HPDE6-E6E7 (cell line): ENCODE measurements around the gene ESPN.
"Not testable (repeated sequence)": the region's sequence is repeated elsewhere in the genome, so short reads cannot be mapped to it uniquely, and the experiment has no call there.

ENCODE experiments used
- DNase-seq: peaks from one replicate; pipeline ENCODE4 v3.0.0; 2011; ENCODE audit warnings: missing footprints; ENCODE audit errors: extremely low spot score

ESPN gene

DNA sequence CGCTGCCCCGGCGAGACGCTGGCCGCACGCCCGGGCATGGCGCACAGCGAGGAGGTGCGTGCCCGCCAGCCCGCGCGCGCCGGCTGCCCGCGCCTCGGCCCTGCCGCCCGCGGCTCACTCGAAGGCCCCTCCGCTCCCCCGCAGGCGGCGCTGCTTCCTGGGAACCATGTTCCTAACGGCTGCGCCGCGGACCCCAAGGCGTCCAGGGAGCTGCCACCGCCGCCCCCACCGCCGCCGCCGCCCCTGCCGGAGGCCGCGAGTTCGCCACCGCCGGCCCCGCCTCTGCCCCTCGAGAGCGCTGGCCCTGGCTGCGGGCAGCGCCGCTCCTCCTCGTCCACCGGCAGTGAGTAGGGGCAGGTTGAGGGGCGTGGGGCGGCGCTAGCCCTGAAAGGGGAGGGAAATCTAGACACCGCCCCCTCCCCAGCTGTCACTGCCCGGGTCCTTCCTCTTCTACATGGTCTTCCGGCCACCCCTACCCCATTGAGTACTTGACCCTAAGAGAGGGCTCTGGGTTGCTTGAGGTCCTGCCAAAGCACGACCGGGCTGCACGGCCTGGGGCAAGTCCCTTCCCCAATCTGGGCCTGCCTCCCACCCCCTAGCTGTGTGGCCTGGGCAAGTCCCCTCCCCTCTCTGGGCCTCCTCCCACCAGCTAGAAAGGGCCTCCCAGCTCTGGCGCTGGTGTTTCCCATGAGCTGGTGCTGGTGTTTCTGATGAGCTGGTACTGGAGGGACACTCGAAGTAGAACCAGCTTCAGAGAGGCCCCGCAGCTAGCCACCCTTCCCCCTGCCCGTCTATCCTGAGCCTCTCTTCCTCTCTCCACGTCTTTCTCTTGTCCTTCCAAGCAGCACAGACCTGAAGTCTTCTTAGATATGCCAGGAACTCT, 24.4 kb downstream of the ESPN start:
- DNase-seq = no peak

DNA sequence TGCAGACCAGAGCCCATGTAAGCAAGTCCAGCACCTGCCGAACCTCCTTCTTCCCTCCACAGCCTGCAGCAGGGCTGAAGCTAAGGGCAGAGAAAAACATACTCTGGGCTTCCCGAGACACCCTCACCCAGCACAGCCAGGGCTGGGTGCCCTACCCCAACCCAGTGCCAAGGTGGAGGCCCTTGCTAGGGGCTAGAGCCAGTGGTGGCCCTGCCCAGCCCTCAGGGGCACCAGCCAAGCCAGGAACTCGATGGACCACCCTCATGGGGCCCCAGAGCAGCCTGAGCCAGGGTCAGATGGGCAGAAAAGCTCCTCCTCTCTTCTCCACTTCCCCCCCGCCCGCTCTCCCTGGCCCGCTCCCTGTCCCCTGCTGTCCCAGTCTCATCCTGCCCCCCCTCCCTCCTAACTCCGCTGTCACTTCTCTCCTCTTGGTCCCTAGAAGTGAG, 25.5 kb downstream of the ESPN start:
- no peak for DNase-seq

DNA sequence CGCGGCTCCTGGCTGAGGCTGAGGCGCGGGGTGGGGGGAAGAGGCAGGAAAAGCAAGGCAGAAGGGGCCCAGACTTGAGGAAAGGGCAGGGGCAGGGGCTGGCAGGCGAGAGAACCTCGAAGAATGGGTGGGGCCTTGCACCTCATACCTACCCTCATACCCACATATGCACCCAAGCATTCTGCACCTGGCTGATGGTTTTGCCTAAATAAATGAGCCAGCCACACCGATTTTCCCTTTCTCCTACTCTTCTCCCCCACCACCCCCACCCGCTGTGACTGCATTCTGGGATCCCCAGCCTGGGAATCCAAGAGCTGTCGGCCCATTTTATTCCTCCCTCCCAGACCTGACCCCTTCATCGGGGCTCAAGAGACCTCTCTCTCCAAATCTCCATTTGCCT, 25.9 kb downstream of the ESPN start:
- not testable (repeated sequence) for DNase-seq

DNA sequence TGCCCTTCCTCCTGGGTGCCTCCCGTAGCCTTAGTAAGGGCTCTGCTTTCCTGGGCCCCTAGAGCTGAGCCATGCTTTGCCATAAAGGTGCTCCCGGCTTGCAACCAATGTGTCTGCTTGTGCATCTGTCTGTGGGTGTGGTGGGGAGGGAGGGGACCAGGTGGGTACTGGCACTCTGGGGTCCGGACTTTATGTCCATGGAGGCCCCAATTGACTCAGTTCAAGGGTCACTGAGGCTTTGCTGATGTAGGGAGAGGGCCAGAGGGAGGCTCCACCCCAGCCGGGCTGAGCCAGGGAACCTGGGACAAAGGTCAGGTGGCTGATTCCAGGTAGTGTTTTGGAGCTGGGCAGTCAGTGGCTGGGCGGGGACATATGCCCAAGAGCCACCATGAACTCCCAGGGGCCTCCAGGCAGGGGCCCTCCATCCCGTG, 26.4 kb downstream of the ESPN start:
- DNase-seq = no peak

DNA sequence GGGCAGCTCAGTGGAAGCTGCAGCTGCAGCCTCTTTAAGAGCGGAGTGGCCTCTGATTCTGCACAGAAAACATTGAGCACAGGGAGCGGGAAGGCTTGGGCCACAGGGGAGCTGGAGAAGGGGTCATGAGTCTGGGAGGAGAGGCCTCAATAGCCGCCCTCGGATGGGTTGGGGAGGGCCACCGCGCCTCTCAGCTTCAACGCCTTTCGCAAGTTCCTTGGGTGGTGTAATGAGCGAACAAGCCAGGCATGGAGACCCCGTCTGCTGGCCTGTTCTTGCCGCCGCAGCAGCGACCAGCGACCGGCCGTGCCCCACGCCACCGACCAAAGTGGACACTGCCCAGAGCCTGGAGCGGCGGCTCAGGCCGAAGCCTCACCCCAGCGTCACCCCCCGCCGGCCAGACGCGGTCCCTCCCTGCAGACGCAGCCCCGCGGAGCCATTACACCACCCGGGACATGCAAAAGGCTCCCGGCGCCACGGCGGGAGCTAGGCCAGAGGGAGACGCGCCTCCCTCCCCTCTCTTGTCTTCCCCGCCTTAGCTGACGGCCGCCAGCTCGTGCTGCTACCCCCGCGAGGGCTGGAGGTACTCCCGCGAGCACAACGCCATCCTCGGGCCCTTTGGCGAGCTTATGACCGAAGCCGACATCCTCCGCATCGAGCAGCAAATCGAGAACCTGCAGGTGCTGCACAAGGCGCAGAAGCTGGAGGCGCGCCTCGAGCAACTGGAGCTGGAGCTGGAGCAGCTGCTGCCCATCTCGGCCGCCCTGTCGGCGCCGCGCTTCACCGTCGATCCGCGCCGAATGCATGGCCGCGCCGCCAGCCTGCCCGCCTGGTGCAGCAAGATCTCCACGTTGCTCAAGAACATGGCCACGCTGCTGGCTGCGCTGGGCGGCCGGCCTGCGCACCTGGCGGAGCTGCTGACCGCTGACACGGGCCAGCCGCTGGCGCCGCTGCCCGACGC, 29.6 kb downstream of the ESPN start:
- DNase-seq = not testable (repeated sequence)

DNA sequence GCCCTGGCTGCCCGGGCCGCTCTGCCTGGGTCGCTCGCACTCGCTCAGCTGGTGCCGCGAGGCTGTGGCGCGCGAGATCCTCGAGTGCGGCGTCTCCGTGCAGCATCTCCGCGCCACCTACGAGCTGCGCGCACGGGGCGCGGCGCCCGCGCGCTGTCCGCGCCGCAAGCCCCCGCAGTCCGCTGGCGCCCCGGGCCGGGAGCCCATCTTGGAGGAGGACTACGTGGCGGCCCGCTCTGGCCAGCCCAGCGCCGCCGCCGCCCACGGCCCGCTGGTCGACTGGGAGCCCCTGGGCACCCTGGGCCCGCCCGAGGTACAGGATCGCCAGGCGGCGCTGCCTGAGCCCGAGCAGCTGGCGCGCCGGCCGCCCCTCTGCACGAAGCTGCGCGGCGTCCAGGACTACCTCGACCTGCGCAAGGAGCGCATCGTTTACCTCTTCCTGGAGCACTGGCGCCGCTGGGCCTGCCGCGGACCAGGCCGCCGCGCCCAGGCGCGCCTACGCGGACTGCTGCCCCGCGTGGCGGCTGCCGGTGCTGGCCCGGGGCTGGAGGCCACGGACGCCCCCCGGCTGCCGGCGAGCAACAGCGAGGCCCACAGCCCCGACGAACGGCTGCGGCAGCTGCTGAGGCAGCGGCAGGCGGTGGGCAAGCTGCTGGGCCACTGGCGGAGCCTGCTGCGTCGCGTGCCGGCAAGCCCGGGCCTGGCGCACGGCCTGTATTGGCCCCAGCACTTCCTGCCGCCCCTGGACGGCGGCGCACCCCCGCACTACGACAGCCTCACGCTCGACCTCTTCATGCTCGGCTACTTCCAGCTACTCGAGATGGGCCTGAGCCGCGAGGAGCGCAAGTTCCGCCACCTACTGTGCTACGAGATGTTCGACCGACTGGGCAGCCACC, 30.5 kb downstream of the ESPN start:
- DNase-seq = no peak

DNA sequence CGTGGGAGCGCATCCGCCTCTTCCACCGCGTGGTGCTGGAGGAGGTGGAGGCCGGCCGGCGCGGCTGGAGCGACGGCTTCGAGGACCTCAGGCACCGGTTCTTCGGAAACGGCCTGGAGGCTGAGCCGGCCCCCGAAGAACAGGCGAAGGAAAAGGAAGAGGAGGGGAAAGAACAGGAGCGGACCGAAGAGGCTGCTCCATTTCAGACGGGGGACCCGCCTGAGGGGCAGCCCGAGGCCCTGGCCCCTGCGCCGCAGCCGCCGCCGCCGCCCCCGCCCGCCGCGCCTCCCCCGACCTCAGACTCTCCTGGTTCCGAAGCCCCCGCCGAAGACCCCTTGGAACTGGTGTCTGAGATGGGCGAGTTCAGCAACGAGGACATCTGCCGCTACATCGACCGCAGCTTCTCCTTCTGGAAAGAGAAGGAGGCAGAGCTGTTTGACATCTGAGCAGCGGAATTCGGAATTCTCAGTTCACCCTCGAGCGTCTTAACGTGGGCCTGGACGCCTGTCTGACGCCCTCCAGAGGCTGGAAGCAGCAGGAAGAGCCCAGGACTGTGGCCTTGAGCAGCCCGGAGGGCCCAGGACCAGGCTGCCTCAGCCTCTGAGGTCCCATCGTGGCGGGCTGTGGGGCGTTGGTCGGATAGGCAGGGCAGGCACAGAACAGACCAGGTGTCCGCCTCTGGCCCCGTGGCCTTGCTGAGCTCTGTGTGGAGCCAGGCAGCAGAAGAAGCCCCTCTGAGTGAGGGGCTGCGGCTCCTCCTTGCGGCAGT, 31.4 kb downstream of the ESPN start:
- not testable (repeated sequence) for DNase-seq

DNA sequence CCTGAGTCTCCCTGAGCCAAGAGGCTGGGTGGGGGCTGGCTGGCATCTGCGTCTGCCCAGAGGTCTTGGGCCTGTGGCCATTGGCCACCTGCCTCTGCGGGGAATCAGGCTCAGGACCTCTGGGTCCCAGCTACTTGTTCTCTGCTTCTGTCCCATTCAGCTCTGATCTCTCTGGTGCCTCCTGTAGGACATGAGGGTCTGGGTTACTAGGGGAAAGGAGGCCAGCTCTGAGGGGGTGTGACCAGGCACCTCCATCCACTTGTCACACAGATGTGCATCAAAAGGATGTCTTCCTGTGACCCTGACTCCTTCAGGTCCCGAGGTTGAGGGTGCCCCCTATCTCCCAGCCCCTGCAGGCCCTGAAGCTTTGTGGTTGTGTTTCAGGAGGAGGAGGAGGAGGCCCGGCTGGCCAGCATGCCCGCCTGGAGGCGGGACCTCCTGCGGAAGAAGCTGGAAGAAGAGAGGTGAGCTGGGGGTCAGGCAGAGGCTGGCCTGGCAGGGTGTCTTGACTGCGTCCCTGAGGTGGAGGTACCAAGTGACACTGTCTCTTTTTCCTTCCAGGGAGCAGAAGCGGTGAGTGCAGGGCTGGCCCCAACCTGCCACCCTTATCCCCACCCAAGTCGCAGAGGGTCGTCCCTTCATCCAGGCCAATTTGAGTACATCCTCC, 32.4 kb downstream of the ESPN start:
- DNase-seq = no peak

DNA sequence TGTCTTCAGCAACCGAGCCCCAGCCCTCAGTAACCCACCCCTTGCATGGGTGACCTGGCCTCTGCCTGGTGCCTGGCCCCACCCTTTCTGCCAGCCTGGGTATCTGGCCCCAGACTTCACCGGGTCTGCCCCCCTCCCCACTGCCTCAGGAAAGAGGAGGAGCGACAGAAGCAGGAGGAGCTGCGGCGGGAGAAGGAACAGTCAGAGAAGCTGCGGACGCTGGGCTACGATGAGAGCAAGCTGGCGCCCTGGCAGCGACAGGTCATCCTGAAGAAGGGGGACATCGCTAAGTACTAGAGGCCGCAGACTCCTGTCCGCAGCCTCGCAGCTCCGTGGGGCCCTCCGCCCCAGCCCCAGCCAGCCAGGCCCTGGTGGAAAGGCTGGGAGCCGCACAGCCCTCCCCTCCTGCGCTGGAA, 35.3 kb downstream of the ESPN start:
- no peak for DNase-seq

DNA sequence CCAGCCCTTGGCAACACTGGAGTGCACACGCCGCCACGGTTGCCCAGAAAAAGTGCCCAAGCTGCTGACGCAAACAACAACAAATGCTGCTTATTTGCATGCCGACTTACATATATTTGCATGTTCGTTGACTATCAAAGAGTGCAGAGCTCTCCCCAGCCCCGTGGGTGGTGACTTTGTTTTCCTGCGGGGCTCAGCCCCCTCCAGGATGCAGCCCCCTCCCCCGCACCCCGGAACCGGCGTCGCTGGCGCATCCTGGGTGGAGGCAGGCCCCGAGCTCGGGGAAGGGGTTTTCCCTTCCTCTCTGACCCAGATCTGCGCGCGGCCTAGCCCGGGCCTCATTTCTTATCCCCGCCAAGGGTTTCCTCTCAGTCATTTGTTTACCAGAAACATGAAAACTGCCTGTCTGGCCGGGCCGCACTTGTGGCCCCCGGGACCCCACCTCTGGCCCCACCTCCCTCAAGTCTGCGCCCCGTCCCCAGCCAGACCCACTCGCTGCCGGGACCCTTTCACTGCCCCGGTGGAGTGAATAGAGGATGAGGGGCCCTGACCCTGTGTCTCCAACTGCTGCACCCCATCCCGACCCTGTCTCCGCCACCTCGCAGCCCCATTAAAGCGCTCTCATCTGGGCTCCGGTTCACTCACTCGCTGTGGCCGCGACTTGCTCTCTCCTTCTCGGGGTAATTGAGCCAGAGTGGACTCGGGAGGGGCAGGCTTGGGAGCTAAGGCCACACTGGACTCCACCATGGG, 35.9 kb downstream of the ESPN start:
- DNase-seq = no peak

DNA sequence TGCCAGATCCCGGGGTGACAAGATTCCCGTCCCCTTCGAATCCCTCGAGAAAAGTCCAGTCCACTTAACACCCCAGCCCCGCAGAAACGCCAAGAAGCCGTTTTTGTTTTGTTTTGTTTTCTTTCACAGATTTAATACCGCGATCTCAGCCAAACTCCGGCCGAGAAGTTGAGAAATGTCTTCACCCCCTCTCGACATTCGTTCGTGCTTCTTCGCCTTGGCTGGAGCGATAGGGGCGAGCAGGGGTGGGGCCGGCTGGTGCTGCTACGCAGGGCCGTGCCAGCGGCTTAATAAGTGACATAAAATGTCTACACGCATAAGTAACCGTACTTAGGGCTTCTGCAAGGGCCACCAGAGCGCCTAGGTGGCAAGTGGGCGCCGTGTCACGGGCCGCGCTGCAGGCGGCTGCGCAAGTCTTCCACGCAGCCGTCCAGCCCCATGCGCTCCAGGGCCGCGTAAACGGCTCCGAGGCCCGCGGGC, 36.5 kb downstream of the ESPN start:
- DNase-seq = no peak

DNA sequence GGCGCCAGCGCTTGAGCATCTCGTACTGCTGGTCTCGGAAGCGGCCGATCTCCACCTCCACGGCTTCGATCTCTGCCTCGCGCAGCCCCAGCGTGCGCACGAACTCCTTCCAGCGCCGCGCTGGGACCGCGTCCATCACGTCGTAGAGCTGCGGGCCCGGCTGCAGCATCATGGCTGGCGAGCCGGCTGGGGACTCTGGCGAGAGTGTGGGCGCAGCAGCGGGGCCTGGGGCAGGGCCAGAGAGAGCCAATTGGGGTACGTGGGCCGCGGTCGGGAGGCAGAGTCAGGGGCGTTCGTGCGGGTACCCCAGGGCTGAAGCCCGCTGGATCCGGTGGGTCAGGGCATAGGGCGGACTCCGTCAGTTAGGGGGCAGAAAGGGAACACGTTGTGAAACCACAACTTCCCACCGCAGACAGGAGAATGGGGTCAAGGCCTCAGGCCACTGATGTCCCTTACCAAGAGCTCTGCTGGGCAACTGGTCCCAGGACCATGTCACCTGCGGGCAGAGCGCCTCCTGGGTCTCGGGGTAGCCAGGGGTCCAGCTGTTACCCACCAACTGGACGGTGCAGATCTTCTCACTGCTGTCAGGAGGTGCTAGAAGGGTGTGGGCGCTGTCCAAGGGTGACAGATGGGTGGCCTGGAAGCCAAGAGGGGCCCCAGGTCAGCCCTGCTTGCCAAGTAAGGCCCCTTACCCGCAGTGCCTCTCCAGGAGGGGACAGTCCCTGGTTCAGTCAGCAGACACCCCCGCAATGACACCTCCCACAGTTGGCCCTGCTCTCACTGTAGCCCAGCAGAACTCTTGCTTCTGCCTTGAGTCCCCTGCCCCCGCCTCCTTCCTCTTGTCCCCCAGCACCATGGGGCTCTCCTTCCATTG, 37.2 kb downstream of the ESPN start:
- no peak for DNase-seq

DNA sequence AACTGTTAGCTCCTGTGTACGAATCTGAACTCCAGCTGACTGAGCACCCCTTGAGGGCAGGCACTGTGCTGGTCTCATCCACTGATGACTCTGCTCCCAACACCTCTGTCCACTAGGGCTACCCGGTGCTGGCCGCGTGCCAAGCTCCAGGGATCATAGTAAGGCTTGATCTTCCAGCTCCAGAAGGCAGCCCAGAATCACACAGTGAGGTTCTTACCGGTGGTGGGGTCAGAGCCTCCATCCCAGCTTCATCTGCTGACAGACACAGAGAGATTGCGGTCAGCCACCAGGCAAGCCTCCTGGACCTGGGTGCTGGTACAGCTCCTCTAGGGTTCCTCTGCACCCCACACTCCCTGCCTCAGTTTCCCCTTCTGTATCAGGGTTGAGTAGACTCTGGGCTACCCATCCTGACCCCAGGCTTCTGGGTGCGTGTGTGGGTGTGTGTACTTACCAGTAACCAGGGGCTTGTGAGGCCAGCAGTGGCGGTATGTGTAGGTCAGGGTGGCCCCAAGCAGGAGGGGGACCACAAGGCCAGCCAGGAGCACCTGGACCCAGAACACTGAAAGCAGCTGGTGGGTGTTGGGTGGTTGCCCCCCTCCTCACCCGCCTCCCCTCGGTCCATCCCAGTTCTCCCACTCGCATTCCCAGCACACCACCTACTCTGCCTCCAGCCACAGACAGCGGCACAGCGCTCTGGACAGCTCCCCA, 38.0 kb downstream of the ESPN start:
- DNase-seq = no peak

DNA sequence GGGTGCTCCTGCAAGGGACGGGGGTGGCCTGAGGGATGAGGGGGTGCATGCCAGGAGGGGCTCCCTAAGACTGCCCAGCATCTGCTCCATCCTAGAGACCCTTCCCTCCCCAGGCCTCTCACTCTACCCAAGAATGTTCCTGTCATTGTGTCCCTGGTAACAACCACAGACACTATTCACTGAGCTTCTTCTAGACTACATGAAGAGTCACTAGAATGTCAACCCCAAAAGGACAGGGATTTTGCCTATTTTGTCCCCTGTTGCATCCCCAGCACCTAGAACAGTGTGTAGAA, 38.5 kb downstream of the ESPN start:
- DNase-seq = no peak

DNA sequence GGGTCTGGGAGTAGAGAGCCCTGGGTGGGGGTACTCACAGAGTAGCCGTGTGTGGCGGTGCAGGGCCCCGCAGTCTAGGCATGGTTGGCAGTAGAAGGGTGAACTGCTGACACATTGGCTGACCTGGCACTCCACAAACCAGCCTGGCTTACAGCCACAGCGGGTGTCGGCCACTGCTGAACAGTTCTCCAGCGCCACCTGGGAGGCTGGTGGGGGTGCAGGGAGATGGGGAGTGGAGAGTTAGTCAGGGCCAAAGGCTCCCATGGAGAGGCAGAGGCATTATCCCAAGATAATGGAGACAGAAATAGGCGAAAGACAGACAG, 39.9 kb downstream of the ESPN start:
- DNase-seq = no peak

DNA sequence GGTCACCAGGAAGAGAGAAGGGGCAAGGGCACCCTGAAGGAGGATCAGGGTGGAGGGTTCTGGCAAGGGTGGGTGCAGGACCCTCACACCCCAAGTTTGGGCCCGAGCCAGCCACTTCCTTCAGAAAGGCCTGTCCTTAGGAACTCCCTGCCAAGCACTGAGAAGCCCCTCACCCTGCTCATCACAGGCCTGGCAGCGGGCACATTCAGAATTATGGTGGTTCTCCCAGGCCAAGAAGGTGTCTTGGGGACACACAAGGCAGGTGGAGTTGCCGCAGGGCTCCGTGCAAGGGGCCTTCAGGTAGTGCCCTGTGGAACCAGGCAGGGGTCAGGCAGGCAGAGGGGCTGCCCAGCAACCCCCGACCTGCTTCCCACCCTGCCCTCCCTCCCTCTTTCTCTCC, 40.3 kb downstream of the ESPN start:
- DNase-seq = no peak

DNA sequence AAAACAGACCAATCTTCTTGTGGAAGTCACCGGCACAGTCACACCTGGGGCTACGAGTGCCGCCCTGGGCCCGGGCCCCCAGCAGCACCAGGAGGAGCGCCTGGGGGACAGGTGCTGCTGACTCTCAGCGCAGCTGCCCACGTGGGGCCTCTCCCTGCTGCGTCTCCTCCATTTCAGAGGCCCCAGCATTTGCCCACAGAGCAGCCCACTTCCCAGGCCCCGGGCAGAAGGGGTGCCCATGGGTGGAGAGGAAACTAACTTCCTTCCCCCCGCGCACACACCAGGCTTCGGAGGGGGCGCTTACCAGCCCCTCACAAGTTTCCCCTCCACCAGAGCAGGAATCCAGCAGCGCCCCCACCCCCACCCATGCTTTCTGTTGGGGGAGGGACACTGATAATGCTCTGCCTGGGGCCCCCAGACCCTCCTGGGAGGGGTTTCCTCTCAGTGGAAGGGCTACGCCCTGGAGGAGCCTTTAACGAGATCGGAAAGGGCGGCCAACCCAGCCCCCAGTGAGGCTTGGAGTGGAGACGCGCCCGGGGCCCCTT, 41.0 kb downstream of the ESPN start:
- no peak for DNase-seq

DNA sequence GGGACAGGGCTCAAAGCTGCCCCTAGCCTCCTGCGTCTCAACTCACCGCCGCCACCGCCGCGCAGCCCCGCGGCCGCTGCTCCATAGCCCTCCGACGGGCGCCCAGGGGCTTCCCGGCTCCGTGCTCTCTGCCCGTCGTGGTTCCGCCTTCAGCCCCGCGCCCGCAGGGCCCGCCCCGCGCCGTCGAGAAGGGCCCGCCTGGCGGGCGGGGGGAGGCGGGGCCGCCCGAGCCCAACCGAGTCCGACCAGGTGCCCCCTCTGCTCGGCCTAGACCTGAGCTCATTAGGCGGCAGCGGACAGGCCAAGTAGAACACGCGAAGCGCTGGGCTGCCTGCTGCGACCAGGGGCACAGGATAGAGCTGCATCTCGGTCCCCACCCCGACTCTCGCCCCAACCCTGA, 41.4 kb downstream of the ESPN start, which contains the start of gene TNFRSF25:
TSS of gene TNFRSF25 (minus strand) at position 151 of the 400 bp plus-strand sequence. CDS start at position 85, 66 bp downstream.
- DNase-seq = no peak
